IPS-18c (cell line): Measurements from ENCODE around the gene TARDBP.
"Not testable (repeated sequence)": the region's sequence is repeated elsewhere in the genome, so short reads cannot be mapped to it uniquely, and the experiment has no call there.

ENCODE experiments used
- H3K4me3 ChIP-seq: 2 replicates; pipeline ENCODE4 v1.7.0; 2013; ENCODE audit warnings: low read depth, mild to moderate bottlenecking, low read length, moderate library complexity; ENCODE audit not compliant: insufficient read depth
- H3K9me3 ChIP-seq: one replicate; pipeline ENCODE4 v1.6.1; 2013; ENCODE audit warnings: mild to moderate bottlenecking, low read length, moderate library complexity; ENCODE audit not compliant: control insufficient read depth, insufficient read depth

TARDBP gene

GRCh38 chr1:10989095-10989494, 23.4 kb upstream of the TARDBP start:
- Histone ChIP-seq H3K9me3 (no peaks in the 10 kb centered on the region), H3K4me3 (no peak overlapping the region)

- H3K9me3 ChIP-seq = not testable (repeated sequence)
Measured at GRCh38 chr1:10989920-10990516, 22.4 kb upstream of the TARDBP start.

GRCh38 chr1:10990828-10991227, 21.6 kb upstream of the TARDBP start:
- Histone ChIP-seq H3K9me3 (no peaks in the 10 kb centered on the region), H3K4me3 (no peak overlapping the region)

More at GRCh38 chr1:10989920-10990516, 22.4 kb upstream of the TARDBP start:
- H3K4me3 ChIP-seq = not testable (repeated sequence)

- H3K9me3 ChIP-seq, H3K4me3 ChIP-seq: not testable (repeated sequence)
Measured at GRCh38 chr1:10992004-10992403, 20.4 kb upstream of the TARDBP start.

- H3K4me3 ChIP-seq = no peak overlapping the region
- no peaks in the 10 kb centered on the region for H3K9me3 ChIP-seq
Measured at GRCh38 chr1:10992864-10993263, 19.6 kb upstream of the TARDBP start.

- H3K4me3 ChIP-seq = no peak overlapping the region
Measured at GRCh38 chr1:10996100-10996499, 16.4 kb upstream of the TARDBP start.

GRCh38 chr1:11000526-11000925, 11.9 kb upstream of the TARDBP start:
- peaks cover 3% of the 10 kb centered on the region for H3K9me3 ChIP-seq
- no peak overlapping the region for H3K4me3 ChIP-seq

More at GRCh38 chr1:10996100-10996499, 16.4 kb upstream of the TARDBP start:
- H3K9me3 ChIP-seq = peaks cover 3% of the 10 kb centered on the region

GRCh38 chr1:11013160-11013531, 692 bp downstream of the TARDBP start:
- Histone ChIP-seq H3K4me3 (peak overlapping the region; percentile 100), H3K9me3 (peaks cover 2% of the 10 kb centered on the region)

GRCh38 chr1:11019358-11019757, 6.9 kb downstream of the TARDBP start:
- not testable (repeated sequence) for H3K9me3 ChIP-seq

GRCh38 chr1:11019971-11020370, 7.5 kb downstream of the TARDBP start:
- H3K4me3 ChIP-seq = no peak overlapping the region
- no peaks in the 10 kb centered on the region for H3K9me3 ChIP-seq

More at GRCh38 chr1:11019358-11019757, 6.9 kb downstream of the TARDBP start:
- not testable (repeated sequence) for H3K4me3 ChIP-seq

GRCh38 chr1:11023201-11023600, 10.7 kb downstream of the TARDBP start:
- no peak overlapping the region for H3K4me3 ChIP-seq
- no peaks in the 10 kb centered on the region for H3K9me3 ChIP-seq

- Histone ChIP-seq H3K9me3 (no peaks in the 10 kb centered on the region), H3K4me3 (no peak overlapping the region)
Measured at GRCh38 chr1:11024154-11024873, 11.9 kb downstream of the TARDBP start.

GRCh38 chr1:11024874-11025203, 12.4 kb downstream of the TARDBP start:
- Histone ChIP-seq H3K9me3 (no peaks in the 10 kb centered on the region), H3K4me3 (no peak overlapping the region)

- H3K9me3 ChIP-seq = no peaks in the 10 kb centered on the region
- H3K4me3 ChIP-seq = no peak overlapping the region
Measured at GRCh38 chr1:11025618-11026017, 13.2 kb downstream of the TARDBP start.

GRCh38 chr1:11026052-11026451, 13.6 kb downstream of the TARDBP start:
- Histone ChIP-seq H3K4me3 (no peak overlapping the region), H3K9me3 (no peaks in the 10 kb centered on the region)

- Histone ChIP-seq H3K9me3 (no peaks in the 10 kb centered on the region), H3K4me3 (no peak overlapping the region)
Measured at GRCh38 chr1:11026903-11027302, 14.4 kb downstream of the TARDBP start.

GRCh38 chr1:11027316-11027715, 14.9 kb downstream of the TARDBP start:
- no peaks in the 10 kb centered on the region for H3K9me3 ChIP-seq
- H3K4me3 ChIP-seq = no peak overlapping the region

GRCh38 chr1:11028018-11028417, 15.6 kb downstream of the TARDBP start:
- H3K9me3 ChIP-seq = no peaks in the 10 kb centered on the region
- H3K4me3 ChIP-seq = no peak overlapping the region

GRCh38 chr1:11030865-11031264, 18.4 kb downstream of the TARDBP start:
- Histone ChIP-seq H3K4me3 (no peak overlapping the region), H3K9me3 (no peaks in the 10 kb centered on the region)
